Bronchial epithelial cell (primary cell): Measurements from ENCODE around the gene MYO1A. TPM values are rescaled to one million over a fixed set of nuclear protein-coding genes. Genes with fewer than 3 reads are reported as not detected.
"Not testable (repeated sequence)": the region's sequence is repeated elsewhere in the genome, so short reads cannot be mapped to it uniquely, and the experiment has no call there.

Experiments
- DNase-seq: peaks from one replicate; pipeline ENCODE4 v3.0.0-alpha.2; 2010; ENCODE audit warnings: low read depth
- FAIRE-seq: peaks from 2 replicates; lab custom pipeline; 2011; peaks lifted over from hg19 to GRCh38; lab: Jason Lieb, UNC
- H3K27me3 ChIP-seq: 2 replicates; pipeline ENCODE4 v1.5.1; 2011; ENCODE audit warnings: low read length; ENCODE audit not compliant: control insufficient read depth, insufficient read depth
- H3K36me3 ChIP-seq: 2 replicates; pipeline ENCODE4 v1.5.1; 2011; ENCODE audit warnings: low read length; ENCODE audit not compliant: control insufficient read depth, insufficient read depth
- H3K4me3 ChIP-seq: 2 replicates; pipeline ENCODE4 v1.5.1; 2011; ENCODE audit warnings: mild to moderate bottlenecking, low read depth, low read length, control low read depth
- CTCF ChIP-seq: IDR thresholded peaks from 2 replicates; pipeline ENCODE4 v1.5.1; 2011; ENCODE audit warnings: mild to moderate bottlenecking, moderate library complexity, low read length, control low read depth, inconsistent platforms; ENCODE audit not compliant: insufficient read depth, severe bottlenecking
- total RNA-seq: library from RNA; depleted of rRNA; stranded (reverse); fragments of >200 nt; gene quantifications from 2 replicates; pipeline ENCODE4 v1.2.1, GENCODE V29; 2014

Gene MYO1A
- total RNA-seq, 1 donor from 2014 or later, result under 0.01 TPM

- no peak overlapping the region for H3K4me3 ChIP-seq
- TF ChIP-seq CTCF, result no peak
- no peaks in the 10 kb centered on the region for H3K36me3 ChIP-seq
- peaks cover 2% of the 10 kb centered on the region for H3K27me3 ChIP-seq
- no peak for FAIRE-seq
- no peak for DNase-seq
Measured at GRCh38 chr12:57027805-57028153, 22.1 kb downstream of the MYO1A start.

GRCh38 chr12:57027011-57027804 is 22.7 kb downstream of the MYO1A start:
- peaks cover 2% of the 10 kb centered on the region for H3K27me3 ChIP-seq
- no peak for FAIRE-seq
- no peak for TF ChIP-seq CTCF
- no peaks in the 10 kb centered on the region for H3K36me3 ChIP-seq
- no peak overlapping the region for H3K4me3 ChIP-seq
- no peak for DNase-seq

GRCh38 chr12:57025196-57025595 is 24.7 kb downstream of the MYO1A start:
- FAIRE-seq (no peak), DNase-seq (no peak)
- no peak for TF ChIP-seq CTCF
- Histone ChIP-seq H3K27me3 (peaks cover 2% of the 10 kb centered on the region), H3K4me3 (no peak overlapping the region), H3K36me3 (no peaks in the 10 kb centered on the region)

- not testable (repeated sequence) for FAIRE-seq, DNase-seq, H3K36me3 ChIP-seq, H3K27me3 ChIP-seq, H3K4me3 ChIP-seq
Measured at GRCh38 chr12:57022324-57022723, 27.6 kb downstream of the MYO1A start.

GRCh38 chr12:57019983-57020719 is 29.8 kb downstream of the MYO1A start:
- TF ChIP-seq CTCF, result no peak

GRCh38 chr12:57018906-57019305 is 31.0 kb downstream of the MYO1A start:
- H3K36me3 ChIP-seq, result no peaks in the 10 kb centered on the region
- peaks cover 7% of the 10 kb centered on the region for H3K27me3 ChIP-seq
- no peak overlapping the region for H3K4me3 ChIP-seq
- no peak for FAIRE-seq
- no peak for TF ChIP-seq CTCF
- DNase-seq, result no peak

More at GRCh38 chr12:57019983-57020719, 29.8 kb downstream of the MYO1A start:
- FAIRE-seq (no peak), DNase-seq (peak; percentile 63)
- peaks cover 4% of the 10 kb centered on the region for H3K27me3 ChIP-seq
- H3K4me3 ChIP-seq, result no peak overlapping the region
- no peaks in the 10 kb centered on the region for H3K36me3 ChIP-seq

GRCh38 chr12:57018353-57018752 is 31.6 kb downstream of the MYO1A start:
- FAIRE-seq, result not testable (repeated sequence)

More at GRCh38 chr12:57018353-57018752, 31.6 kb downstream of the MYO1A start:
- H3K4me3 ChIP-seq, DNase-seq, H3K27me3 ChIP-seq, H3K36me3 ChIP-seq: not testable (repeated sequence)
